Stimulated activated CD8-positive, alpha-beta memory T cell treated with anti-CD3 and anti-CD28 coated beads, Interleukin-15, amount 100 ng/mL, for 48 hours (primary cell): ENCODE results near the gene CPNE5.

Experiments
- DNase-seq, 2 donors: peaks; one replicate each; pipeline ENCODE4 v3.0.0-alpha.2; 2020; ENCODE audit warnings: low read depth in 2 of 2

The CPNE5 gene

DNA sequence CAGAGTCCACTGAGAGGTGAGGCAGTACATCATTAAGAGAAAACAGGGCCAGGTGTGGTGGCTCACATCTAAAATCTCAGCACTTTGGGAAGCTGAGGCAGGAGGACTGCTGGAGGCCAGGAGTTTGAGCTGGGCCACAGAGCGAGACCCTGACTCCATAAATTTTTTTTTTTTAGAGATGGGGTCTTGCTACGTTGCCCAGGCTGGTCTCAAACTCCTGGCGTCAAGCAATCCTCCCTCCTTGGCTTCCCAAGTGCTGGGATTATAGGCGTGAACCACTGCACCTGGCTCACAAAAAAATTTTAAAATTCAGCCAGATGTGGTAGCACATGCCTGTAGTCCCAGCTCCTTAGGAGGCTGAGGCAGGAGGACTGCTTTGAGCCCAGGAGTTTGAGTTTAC lies 18.1 kb upstream of the CPNE5 start:
- no peak for DNase-seq

DNA sequence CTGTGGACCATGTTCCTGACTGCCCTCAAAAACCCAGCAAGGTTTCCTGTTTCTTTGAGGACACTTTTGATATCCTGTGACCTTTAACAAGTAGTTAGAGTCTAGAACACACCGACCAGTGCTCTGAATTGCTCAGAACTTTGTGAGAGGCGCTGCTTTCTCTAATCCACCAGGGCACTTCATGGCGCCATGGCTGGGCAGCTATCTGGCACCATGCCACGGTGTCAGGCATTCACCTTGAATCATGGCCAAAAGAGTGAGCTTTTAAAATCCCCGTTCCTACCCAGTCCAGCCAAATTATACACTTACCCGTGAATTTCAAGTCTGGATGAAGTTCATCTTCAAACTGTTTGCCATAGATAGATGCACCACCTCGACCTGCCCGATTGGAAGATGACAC lies 17.0 kb upstream of the CPNE5 start:
- no peak for DNase-seq

DNA sequence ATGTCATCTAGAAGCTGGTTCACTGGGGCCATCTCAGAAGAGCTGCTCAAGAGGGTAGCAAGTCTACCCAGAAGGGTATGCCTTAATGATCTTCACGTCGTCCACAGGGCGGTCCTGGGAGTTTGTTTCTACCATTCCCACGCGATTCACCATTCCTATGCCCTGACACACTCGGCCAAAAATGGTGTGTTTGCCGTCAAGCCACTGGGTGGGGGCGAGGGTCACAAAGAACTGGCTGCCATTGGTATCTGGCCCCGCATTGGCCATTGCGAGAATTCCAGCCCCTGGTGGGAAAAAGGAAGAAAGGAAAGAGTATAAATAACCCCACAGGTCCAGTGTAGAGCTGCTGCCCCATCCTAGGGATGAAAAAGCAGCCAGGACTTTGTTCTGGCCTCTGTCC lies 16.5 kb upstream of the CPNE5 start:
- DNase-seq: no peak

DNA sequence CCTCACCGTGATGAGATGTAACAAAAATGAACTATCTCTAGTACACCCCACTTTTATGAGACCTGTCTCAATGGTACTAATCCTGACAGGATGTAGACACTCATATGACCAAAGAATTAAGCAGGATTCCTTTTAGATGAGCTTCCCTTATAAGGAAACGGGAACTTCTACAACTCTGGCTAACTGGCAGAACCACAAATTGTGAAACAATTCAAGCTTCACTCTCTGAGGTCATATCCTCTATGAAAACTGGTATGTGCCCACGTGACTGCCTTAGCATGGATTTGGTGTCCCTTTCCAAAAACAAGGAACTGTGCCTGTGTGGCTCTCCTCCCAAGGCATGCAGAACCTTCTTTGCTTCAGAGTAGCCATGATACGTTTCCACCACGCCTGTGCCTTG lies 14.1 kb upstream of the CPNE5 start:
- no peak for DNase-seq

DNA sequence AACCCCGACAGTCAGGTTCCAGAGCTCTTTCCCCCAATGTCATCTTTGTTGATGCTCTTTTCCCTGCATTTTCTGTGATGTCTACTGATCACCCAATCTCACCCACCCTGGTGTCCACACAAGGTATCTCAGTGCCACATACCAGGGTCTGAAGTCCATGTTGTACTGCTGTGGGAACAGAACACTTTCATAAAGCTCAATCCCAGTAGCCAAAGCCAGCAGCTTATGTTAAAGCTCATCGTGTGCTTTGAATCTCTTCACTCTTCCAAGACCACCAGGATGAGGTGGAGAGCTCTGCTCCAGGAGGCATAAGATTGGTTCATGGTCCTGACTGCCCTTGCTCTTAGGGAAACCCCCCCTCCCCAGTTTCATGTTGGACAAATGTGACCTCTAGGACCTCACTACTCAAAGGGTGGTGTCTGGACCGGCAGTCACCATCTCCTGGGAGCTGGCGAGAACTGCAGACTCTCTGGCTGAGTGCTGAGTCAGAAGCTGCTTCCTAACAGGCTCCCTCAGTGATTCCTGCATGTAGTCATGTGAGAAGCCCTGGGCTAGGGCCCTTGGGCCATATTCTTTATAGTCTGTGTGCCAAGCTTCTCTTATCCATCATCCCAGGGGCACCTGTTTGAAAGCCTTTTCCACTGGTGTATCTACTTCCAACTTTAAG lies 13.4 kb upstream of the CPNE5 start:
- DNase-seq: no peak

DNA sequence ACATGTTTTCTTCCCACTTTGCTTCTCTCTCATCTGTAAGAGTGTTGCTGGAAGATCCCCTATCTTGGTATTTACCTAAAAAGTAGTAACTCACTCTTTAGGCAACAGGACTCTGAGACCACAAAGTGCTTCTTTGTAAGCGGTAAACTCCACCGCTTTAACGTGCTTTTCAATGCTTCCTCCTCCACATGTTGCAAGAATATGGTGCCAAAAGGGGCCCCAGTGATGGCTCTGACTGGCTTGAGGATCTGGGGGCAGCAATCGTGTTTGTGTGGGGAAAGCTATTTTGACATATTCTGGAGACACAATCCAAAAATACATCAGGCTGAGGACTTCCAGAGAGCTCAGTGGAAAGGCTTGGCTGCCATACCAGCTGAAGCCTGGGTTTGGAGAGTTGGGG lies 12.4 kb upstream of the CPNE5 start:
- DNase-seq: no peak

DNA sequence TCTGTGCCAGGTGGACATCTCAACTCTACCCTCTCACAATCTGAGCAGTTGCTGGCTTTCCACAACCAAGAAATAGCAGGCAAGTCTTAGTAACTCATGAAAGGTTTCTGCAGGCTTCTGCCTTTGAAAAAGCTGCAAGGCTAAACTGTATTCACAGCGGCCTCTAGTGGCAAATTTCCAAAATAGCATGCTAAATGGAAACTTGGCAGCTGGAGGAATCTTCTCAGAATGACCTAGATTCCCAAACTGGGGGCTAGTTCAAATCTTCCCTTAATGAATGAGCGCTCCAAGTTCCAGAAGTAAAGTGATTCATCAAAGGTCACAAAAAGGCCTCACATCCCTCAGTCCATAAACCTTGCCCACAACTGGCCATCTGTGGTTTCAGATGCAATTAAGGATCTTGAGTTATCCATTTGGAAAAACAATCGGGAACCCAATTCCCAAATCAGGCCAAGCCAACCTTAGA lies 11.9 kb upstream of the CPNE5 start:
- no peak for DNase-seq

DNA sequence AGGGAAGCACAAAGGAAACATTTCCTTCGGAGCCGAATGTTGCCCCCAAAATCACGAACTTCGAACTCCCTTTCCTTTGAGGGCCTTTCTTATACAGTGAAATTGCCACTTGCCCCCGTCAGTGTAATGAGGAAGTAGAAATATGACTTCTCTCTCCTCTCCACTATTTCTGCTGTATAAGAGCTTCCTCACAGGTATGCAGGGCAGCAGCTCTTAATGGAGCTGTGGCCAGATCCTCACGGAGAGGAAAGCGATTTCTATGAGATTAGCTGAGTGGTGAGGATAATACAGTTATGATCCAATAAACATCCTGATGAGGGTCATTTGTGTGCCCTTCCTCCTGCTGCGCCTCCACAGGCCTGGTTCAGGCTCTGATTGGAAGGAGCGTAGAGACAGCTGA lies 10.8 kb upstream of the CPNE5 start:
- DNase-seq: no peak

DNA sequence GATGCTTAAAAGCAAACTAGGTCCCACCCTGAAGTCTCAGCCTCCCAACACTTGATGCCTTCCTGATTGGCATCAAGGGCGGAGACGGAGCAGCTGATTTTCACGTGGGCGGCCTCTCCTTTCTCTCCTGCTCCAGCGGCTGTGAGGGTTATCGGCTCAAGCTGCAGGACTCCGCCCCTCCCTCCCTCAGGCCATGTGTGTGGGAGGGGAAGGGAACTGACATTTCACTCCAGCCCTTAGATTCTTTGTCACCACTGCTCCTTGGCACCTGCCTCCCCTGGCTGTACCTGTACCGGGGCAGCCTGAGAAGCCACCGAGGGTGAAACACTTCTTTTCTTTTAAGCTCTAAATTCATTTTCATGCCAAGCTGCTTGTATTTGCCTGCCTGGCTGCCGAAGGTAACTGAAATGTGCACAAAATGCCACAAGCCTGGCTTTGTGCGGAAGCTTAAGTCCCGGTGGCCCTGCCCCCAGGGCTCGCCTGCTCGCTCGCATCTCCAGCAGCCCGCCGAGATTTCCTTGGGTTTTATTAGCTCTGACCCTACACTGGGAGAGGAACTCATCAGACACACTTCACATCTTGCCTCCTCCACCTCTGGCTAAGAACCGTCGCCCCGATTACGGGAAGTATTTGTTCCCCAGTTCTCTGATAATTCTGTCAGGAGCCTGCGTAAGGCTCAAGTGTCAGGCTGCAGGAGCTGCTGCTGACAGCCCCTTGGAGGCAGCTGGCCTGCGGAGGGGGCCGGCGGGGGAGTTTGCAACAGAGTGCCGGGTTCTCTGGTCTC lies 9.6 kb upstream of the CPNE5 start:
- DNase-seq: no peak

DNA sequence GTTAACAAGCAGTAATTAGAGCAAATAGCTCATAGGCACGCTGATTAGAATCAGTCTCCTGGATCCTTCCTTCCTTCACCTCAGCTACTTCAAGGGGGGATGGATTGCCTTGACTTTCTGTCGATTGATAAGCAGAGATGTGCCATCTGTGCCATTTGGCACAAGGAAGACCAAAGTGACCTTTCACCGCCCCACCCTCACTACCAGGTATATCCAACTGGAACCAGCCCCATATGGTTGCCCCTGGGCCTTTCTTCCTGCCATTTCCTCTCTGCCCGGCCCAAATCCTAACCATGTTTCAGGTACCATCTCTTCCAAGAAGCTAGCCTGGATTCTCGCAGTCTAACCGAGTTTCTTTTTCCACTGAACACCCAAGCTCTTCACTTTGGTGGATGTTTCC lies 8.7 kb upstream of the CPNE5 start:
- DNase-seq: no peak

DNA sequence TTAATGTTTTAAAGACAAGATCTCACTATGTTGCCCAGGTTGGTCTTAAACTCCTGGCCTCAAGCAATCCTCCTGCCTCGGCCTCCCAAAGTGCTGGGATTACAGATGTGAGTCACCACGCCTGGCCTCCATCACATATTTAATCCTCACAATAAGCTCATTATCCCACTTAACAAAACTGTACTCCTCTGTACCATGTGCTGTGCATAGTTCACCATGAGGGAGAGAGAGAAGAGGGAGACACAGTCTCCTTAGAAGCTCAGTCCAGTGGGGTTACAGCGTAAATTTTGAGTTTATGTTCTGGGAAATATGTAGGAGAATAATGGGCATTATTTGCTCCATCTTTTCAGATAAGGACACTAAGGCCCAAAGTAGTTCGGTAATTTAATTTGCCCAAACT lies 7.9 kb upstream of the CPNE5 start:
- DNase-seq: no peak

DNA sequence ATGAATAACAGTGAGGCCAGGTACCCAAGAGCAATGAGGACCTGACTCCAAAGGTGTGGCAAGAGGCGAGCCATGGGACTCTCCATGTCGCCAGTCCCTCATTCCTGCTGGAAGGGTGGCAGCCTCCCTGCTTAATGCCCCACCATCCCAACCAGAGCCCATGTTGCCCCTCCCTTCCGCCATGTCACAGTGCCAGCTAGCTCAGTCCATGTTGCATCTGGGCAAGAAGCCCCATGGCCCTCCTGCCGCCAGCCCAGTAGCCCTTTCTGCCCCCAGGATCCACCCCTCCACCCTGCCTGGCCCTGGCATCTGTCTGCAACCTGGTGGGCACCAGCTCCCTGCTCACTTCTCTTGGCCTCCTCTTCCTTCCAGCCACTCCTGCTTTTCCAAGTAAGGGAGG lies 6.0 kb upstream of the CPNE5 start:
- no peak for DNase-seq

DNA sequence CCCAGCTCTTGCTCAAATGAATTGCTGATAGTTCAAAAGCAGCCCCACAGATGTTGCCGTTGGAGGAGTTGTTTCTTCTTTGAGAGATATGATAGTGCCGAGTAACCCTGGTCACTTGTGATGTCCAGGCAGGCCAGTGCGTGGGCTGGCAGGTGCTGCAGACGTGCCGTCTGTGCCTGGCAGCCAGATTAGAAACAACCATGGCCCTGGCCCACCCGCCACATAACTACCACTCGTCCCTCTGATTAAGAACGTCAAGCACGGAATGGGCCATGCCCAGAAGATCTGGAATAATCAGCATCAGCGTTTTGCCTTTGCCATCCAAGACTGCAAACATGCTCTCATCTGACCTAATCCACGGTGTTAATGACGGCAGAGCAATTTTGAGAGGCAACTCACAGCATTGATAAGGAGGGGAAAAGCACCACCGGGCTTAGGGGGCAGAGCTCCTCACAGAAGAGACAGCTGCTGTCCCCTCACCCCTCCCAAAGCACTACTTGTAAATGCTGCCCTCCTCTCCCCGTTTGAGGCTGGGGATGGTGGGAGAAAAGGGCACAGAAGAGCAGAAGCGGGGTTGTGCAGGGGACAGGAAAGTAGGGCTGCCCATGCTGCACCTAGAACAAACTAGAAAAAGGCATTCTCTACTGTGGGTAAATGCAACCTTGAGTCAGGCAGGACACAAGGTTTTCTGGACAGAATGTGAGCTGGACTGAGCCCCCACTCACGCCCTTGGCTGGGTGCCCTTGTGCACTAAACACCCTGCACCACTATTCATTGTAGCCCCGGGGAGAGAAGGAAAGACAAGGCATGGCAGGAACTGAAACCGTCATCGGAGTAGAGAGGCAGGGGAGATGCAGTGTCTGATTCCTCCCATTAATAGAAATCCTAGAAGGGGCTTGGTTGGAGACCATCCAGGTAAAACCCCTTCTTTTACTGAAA lies 5.3 kb upstream of the CPNE5 start:
- DNase-seq: no peak

DNA sequence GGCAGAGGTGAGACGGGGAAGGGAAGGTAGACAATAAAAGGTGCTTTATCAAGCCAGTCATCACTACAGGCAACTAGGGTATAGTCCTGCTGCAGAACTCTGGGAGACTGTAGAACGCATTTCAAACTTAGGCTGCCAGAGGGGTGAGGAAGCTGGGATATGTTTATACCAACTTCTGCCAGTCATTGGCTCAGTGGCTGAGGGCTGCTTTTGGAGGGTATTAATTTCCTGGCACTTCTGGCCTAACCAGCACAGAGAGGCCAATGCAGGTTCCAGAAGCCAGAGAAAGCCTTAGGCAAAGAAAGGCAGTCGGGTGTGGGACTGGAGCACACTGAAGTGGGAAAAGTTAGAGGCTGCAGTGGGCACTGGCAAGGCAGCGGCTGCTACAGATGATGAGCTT lies 3.9 kb upstream of the CPNE5 start:
- no peak for DNase-seq

DNA sequence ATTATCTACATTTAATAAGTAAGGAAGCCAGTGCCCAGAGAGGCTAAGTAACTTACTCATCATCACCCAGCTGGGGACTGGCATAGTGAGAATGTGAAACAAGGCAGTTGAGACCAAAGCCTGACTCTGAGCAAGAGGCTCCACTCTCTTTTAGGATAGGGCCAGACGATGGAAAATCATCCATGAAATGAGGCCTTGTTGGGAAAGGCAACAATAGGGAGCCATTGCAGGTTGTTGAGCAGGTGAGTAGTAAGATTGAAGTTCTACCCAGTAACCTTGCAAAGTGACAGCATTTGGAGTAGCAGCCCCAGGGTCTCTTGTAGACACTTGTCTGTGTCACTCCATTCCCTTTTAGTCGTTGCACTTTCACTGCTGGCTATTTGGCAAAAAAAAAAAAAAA lies 2.5 kb upstream of the CPNE5 start:
- no peak for DNase-seq

DNA sequence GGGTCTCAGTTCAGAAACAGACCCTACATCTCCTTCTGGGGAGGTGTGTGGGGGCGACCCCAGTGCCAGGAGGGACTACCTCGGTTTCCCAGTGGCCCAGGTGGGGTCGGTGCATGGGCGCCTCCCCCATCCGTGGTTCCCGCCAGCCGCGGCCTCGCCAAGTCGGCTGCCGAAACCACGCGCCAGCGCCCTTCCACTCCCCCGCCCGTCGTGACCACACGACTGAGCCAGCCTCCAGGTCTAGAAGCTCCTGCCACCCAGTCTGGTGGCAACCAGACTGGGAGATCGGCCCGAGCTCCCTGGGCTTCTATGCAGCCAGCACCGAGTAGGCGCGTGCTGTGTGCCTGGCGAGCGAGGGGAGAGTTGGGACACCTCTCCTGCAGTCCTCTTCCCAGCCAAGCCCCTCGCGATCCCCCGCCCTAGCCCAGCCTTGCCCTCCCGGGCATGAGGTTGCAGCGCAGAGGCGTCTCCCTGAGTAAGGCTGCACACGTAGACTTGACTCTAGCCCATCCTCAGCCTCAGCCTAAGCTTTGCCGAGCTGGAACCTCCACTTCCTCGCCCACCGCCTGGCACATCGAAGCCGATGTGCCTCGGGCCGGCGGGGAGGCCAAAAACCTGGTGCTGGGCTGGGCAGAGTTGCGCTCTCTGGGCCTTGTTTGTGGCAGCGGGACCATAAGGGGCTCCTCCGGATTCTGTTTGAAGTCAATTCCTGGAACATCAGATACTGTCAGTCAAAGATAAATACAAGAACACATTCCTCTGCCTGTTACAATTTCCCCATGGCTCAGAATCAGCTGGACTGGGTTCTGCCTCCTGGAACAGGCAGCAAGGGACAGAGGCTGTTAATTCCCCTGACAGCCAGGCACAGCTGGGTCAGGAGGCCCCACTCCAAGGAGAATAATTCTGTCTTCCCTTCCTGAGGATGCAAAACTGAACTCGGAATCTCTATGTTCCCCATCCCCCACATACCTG lies 1.5 kb upstream of the CPNE5 start:
- DNase-seq: peak in 1 of 2 donors; percentile 9

DNA sequence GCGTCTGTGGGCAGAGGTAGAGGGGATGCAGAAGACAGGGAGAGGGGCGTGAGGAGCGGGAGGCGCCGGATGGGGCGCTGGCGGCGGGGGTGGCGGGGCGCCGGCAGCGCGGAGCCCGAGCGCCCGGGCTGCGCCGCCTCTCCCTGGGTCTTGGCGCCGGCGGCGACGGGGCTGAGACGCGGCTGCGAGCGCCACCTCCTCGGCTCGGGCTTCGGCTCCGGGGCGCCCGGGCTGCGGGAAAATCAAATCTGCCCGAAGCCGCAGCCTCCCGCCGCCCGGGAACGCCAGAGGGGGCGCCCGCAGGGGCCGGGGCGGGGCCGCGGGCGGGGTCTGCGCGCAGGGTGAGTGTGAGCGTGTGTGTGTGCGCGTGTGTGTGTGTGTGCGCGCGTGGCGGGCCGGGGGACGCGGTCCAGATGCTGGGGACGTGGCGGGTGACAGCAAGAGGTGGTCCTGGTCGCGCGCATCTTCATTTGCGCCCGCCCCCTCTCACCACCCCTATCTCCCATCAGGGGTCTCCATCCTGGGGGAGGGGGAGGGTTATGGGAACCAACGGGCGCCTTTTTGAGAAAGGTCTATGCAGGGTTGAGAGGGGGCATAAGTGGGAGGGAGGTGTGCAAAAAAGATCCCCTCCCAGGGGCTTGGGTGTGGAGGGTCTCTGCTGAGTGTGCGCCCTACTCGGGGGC lies 646 bp upstream of the CPNE5 start:
- peak in 1 of 2 donors; percentile 8 for DNase-seq

DNA sequence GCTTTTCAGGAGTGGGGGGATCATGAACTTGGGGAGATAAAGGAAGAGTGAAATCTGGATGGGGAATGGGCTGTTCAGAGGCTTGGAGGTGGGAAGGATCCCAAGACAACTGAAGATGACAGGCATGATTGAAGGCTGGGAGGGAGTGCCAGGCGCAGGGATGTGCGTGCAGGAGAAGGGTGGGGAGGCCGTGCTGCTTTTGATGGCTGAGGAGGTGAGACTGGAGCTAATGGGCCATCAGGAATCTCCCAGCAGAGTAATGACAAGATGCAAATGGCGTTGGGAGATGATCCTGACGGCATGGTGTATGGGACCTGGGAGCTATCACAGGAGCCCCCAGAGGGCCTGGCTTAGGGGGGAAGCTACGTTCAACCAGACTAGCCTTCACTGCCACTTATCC lies 1.6 kb downstream of the CPNE5 start:
- no peak for DNase-seq

DNA sequence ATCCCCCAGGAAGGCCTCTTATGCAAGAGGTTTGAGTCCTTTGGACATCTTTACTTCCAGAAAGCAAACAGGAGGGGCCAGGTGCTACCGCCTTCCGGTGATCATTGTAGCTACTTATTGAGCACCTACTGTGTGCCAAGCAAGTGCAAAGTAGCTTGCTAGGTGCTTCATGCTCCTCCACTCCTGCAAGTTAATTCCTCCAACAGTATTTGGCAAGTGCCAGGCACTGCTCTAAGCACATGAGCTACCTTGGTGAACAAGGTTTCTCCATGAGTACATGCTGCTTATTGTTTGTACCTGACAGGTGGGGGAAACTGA lies 2.3 kb downstream of the CPNE5 start:
- DNase-seq: no peak

DNA sequence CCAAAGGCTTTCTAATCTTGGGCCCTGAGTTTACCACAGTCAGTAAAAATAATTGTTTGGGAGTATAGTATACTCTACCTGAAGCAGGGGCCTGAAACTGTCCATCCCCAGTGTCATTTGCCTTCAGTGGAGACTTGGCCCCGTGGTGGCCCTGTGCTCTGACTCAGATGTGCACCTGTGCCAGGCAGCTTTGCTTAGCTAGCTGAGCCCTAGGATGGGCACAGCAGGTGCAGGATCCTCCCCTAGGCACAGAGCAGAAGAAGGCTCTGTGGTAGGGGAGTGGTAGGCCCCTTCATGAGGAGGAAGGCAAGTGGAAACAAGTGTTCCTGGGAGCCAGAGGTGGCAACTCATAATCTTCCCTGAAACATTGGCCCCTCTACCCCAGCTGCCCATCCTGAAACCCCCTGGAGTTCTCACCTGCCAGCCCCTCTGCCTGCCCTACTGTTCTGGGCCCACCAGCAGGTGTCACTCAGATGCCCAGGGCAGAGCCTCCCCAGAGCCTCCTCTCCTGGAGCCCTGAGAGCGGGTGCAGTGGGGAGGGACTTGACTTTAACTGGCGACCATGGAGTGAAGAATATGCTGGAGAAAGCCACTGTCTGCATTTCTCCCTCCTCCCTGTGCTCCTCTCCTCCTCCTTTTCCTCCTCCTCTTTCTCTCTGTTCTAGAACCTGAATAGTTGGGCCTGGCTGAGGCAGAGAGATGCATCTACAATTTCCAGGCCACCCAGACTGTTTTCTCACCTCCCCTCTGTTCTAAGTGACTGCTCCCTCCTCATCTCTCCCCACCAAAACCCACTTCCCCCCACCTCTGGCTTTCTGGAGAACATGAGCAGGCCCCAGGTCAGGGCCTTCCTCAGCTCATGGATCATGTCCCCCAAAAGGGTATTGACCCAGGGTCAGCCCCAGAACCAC lies 2.9 kb downstream of the CPNE5 start:
- DNase-seq: no peak
